HG03521 (cell line): ENCODE data around the gene ANKRD40CL.

Source experiments
- ATAC-seq: cut with Tn5 transposase; IDR thresholded peaks from one replicate; pipeline ENCODE4 v1.9.1; 2021; ENCODE audit warnings: mild to moderate bottlenecking, moderate library complexity; ENCODE audit not compliant: unreplicated experiment

The ANKRD40CL gene

GRCh38 chr17:50790618-50791017 lies 23.3 kb upstream of the ANKRD40CL start:
- ATAC-seq = no peak

- no peak for ATAC-seq
These were observed 19.8 kb upstream of the ANKRD40CL start for GRCh38 chr17:50787106-50787505.

- no peak for ATAC-seq
These were observed 18.7 kb upstream of the ANKRD40CL start for GRCh38 chr17:50785946-50786570.

- no peak for ATAC-seq
These were observed 17.8 kb upstream of the ANKRD40CL start for GRCh38 chr17:50785126-50785525.

- ATAC-seq = no peak
These were observed 16.6 kb upstream of the ANKRD40CL start for GRCh38 chr17:50783905-50784304.

- ATAC-seq = no peak
These were observed 15.9 kb upstream of the ANKRD40CL start for GRCh38 chr17:50783193-50783660.

- ATAC-seq = no peak
These were observed 13.8 kb upstream of the ANKRD40CL start for GRCh38 chr17:50781167-50781566.

- no peak for ATAC-seq
These were observed 12.5 kb upstream of the ANKRD40CL start for GRCh38 chr17:50779747-50780353.

- no peak for ATAC-seq
These were observed 11.7 kb upstream of the ANKRD40CL start for GRCh38 chr17:50778988-50779387.

GRCh38 chr17:50778471-50778870 lies 11.2 kb upstream of the ANKRD40CL start:
- ATAC-seq = no peak

GRCh38 chr17:50775926-50776325 lies 8.6 kb upstream of the ANKRD40CL start:
- no peak for ATAC-seq

GRCh38 chr17:50774225-50774803 lies 7.0 kb upstream of the ANKRD40CL start:
- ATAC-seq = no peak

- peak; percentile 85 for ATAC-seq
These were observed 4.9 kb upstream of the ANKRD40CL start for GRCh38 chr17:50771991-50772785.

GRCh38 chr17:50770346-50770745 lies 3.0 kb upstream of the ANKRD40CL start:
- ATAC-seq = no peak

- ATAC-seq = no peak
These were observed 2.6 kb upstream of the ANKRD40CL start for GRCh38 chr17:50769884-50770283.

- ATAC-seq = no peak
These were observed 1.0 kb upstream of the ANKRD40CL start for GRCh38 chr17:50768346-50768761.

- no peak for ATAC-seq
These were observed 288 bp downstream of the ANKRD40CL start for GRCh38 chr17:50767030-50767429.

- no peak for ATAC-seq
These were observed 895 bp downstream of the ANKRD40CL start for GRCh38 chr17:50766222-50767023.

GRCh38 chr17:50765454-50766221 lies 1.7 kb downstream of the ANKRD40CL start:
- no peak for ATAC-seq

- no peak for ATAC-seq
These were observed 2.6 kb downstream of the ANKRD40CL start for GRCh38 chr17:50764734-50765149.
